GM21619 (cell line): ENCODE data around the gene RAB20.
"Not testable (repeated sequence)": the region's sequence is repeated elsewhere in the genome, so short reads cannot be mapped to it uniquely, and the experiment has no call there.

Experiments
- ATAC-seq: cut with Tn5 transposase; IDR thresholded peaks from one replicate; pipeline ENCODE4 v1.9.1; 2021; ENCODE audit not compliant: unreplicated experiment

Gene RAB20

GRCh38 chr13:110512198-110512740 lies 49.3 kb downstream of the RAB20 start:
- ATAC-seq = no peak

DNA sequence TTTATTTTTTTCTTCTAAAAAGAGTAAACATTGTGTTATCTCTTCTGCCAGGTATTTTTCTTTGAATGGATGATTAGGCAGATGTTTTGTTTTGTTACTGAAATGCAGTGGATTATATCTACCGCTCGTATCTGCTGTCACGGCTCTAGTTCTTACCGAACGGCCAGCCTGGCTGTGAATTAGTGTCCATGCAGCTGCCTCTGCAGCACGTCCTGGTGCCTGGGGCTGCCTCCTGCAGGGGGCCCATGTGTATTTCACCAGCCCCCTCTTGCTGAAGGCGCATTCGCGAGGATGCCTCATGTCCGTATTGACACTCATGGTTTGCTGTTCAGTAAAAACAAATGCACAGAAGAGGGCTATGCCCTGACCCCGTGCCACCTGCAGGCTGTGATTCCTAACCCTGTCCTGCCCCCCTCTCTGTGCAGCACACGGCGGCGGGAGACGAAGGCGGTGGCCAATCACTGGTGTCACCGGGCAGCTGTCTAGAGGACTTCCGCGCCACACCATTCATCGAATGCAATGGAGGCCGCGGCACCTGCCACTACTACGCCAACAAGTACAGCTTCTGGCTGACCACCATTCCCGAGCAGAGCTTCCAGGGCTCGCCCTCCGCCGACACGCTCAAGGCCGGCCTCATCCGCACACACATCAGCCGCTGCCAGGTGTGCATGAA lies 49.9 kb downstream of the RAB20 start:
- ATAC-seq = no peak

GRCh38 chr13:110509971-110510786 lies 51.3 kb downstream of the RAB20 start:
- ATAC-seq = peak; percentile 54

DNA sequence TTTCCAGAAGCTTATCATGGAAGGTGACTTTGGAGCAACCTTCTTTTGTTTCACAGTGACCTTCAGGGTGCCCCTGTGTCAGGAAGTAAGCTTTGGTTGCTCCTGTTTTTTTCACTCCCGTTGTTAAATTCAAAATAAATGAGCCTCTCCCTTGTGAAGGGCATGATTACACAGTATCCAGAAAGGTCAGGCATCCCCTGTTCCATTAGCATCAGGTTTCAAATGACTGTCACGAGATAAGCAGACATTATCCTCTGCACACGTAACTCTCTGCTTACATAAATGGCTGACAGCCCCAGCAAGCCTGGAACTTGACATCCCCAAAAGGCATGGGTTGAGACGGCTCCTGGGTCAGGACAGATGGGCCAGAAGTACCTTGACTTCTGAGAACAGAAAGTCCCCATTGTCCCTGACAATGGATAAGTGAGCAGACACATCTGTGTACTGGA lies 52.0 kb downstream of the RAB20 start:
- ATAC-seq = no peak

- no peak for ATAC-seq
Observed at GRCh38 chr13:110507678-110508381, 53.7 kb downstream of the RAB20 start.

DNA sequence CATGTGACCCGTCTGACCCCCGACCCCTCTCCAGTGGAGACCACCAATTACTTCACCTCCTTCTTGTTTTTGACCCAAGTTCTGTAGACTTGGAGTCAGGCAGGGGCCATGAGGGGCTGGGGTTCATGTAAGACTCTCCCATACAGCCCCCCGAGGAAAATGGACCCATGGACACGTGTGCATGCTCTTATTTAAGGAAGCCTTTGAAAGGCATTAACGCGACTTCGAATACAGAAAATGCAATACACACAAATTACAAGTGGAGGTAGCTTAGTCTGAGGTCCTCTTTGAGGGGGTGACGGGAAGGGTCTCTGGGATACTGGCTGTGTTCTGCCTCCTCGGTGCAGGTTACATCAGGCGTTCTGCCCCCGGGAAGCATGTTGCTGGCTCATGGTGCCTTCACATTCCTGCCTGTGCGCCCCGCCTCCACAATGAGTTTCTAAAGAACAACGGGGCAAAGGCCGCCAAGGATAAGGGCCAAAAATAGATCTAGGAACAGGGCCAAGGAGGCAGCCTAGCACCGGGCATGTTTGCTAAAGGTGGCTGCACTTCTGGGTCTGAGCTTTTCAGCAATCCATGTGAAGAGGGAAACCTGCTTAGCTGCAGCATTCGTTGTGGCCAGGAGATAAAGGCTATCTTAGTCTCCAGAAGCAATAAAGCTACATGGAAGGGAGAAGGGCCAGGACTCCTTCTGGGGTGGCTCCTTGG lies 54.5 kb downstream of the RAB20 start:
- ATAC-seq = no peak

GRCh38 chr13:110506396-110506795 lies 55.1 kb downstream of the RAB20 start:
- ATAC-seq = no peak

DNA sequence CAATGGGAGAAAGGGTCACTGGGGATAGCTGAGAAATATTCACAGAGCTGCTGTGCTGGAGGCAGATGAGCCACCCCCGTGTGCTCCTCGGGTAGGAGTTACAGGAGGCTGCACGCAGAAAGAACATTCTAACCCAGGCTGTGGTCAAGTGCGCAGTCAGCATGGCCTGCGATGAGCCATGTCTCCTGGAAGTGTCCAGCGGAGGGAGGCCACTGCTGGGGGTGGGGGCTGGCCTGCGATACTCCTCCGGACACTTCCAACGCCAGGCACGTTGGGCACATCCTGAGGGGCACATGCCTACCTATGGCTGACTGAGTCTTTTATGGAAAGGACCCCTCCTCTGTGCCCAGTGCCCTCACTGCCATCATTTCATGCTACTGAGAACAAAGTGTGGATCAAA lies 55.9 kb downstream of the RAB20 start:
- ATAC-seq = no peak

GRCh38 chr13:110503979-110504499 lies 57.5 kb downstream of the RAB20 start:
- ATAC-seq = no peak

DNA sequence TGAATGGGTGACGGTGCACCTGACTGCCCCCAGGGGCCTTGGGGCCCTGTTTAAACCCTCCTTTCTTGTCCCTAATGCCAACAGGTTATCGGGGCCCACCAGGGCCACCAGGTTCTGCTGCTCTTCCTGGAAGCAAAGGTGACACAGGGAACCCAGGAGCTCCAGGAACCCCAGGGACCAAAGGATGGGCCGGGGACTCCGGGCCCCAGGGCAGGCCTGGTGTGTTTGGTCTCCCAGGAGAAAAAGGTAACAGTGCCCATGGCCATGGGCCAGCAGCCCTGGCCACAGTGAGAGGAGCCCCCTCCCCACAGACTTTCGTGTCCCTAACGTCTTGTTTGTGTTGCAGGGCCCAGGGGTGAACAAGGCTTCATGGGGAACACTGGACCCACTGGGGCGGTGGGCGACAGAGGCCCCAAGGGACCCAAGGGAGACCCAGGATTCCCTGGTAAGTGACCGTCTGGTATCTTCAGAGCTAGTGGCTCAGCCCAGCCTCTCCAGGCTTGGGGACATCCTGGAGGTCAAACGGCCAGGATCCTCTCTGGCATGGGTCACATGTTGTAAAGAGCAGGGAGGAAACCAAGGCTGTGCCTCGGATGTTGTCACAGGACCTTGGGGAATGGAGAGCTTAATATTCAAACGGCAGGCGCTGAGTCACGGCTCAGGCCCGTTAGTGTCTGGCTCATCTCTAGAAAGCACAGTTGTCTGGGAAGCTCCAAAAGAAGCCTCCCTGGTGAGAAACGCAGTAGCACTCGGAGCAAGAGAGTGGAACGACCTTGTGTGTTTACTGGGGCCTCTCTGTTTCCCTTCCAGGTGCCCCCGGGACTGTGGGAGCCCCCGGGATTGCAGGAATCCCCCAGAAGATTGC lies 58.3 kb downstream of the RAB20 start:
- no peak for ATAC-seq

DNA sequence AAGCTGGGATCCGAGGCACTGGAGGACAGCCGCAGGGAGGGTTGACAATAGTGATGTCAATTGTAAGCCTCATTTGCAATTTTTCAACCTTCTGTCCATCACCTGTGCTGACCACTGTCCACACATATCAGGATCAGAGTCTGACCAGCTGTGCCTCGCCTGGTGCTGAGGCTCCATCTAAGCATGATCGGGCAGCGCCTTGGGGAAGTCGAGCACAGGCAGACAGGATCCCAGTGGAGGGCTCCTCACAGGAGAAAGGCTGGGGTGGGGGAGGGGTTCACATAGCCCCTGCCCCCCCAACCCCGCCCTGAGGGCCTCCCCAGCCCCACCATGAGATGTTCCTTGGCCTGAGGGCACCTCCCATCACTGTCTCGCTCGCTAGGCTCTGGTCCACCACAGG lies 60.3 kb downstream of the RAB20 start:
- ATAC-seq = no peak

DNA sequence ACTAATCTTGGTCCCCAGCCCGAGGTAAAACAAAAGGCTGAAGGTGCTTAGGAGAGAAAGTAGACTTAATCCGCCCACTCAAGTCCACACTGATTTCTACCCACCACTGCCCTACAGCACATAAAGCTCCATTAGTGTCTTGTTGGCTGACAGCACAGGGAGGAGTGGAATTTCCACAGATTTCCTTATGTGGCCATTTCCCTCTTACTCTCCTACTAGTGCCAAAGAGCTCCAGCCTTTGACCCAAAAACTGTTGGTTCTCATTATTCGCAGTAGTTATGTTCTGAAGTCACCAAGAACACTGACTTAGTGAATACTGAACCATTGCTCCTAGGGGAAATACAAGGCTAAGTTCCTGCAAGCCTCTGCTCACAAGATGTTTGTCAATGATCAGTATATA lies 61.2 kb downstream of the RAB20 start:
- no peak for ATAC-seq

DNA sequence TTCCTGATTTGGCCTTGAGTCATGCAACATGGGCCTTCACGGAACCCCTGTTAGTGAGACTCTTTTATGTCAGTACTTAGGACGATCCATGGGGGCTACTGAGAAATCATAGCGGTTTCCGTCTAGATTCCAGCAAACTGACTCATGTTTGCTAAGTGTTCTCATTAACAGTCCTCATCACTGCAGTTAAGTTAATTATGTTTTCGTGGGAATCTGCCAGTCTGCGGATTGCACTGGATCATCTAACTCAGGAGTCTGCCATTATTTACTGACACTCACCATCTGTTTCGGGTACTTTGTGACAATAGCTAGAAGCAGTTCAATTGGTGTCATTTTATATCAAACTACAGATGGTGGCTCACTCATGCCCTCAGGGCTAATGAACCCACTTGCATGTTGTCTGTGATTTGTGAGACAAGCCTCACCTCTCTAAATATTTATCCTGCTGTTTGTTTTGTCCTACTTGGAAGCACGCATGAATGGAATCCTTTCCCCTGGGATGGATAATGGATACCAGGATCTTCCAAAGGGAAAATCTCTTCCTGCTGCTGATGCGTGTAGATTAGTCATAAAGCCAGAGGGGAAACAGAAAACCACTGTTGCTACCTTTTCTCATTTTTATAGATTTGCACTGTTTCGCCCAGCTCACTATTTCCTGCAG lies 61.8 kb downstream of the RAB20 start:
- ATAC-seq = no peak

DNA sequence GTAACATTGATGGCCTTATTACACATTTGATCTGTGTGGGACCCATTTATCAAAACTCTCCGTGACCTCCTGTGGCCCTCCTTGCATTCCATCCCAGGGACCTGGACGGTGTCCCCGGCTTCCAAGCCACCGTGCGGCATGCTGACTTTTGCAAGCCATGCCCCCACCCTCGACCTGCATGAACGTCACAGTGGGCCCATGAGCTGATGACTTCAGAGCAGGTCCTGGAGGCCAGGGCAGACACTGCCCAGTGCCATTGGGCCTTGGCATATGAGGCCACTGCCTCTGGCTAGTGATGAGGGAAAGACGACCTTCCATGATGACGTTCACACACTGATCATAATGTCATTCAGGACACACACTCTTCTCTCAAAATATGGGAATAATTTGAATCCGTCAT lies 62.8 kb downstream of the RAB20 start:
- no peak for ATAC-seq

DNA sequence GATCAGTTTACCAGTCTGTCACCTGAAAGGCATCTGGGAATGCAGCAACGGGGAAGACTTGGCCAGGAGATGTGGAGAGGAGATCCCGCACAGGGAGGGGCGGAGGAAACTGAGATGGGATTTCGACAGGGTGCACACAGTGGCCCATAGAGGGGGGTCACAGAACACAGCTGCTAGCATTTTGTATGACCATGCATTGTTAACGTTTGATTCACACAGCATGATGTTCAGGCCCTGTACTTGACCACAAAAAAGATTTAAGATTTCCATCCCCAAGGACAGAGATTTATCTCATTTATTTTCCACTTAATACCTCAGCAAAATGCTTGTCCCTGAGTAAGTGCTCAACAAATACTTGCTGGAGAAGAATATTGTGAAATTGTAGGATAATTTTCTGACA lies 63.2 kb downstream of the RAB20 start:
- ATAC-seq = no peak

- ATAC-seq = not testable (repeated sequence)
Observed at GRCh38 chr13:110497896-110498295, 63.6 kb downstream of the RAB20 start.

DNA sequence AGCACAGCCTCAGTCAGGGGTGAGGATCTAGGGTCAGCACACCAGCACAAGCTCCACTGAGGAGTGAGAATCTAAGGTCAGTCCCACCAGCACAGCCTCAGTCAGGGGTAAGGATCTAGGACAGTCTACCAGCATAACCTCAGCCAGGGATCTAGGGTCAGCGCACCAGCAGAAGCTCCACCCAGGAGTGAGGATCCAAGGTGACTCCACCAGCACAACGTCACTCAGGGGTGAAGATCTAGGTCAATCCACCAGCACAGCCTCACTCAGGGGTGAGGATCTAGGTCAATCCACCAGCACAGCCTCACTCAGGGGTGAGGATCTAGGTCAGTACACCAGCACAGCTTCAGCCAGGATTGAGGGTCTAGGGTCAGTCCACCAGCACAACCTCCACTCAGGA lies 64.5 kb downstream of the RAB20 start:
- no peak for ATAC-seq

DNA sequence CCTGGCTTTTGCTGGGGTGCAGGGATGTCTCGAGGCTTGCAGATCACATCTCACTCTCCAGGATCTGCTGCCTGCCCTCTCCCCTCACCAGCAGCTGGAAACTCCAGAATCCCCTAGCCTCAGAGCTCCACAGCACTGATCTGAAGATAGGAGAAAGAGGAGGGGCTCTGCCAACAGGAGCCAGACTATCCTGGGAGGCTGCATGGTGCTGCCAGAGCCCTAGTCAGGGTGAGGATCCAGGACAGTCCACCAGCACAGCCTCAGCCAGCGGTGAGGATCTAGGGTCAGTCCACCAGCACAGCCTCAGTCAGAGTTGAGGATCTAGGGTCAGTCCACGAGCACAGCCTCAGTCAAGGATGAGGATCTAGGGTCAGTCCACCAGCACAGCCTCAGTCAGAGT lies 65.2 kb downstream of the RAB20 start:
- no peak for ATAC-seq

GRCh38 chr13:110495881-110496280 lies 65.6 kb downstream of the RAB20 start:
- ATAC-seq = no peak
